GM12865 (cell line): ENCODE results near the gene OPCML.

ENCODE experiments used
- DNase-seq: peaks from one replicate; pipeline ENCODE4 v3.0.0; 2010; ENCODE audit warnings: low read depth
- H3K4me3 ChIP-seq: 2 replicates; pipeline ENCODE4 v1.5.1; 2011; ENCODE audit warnings: mild to moderate bottlenecking, low read depth, low read length, control low read depth
- CTCF ChIP-seq: IDR thresholded peaks from 2 replicates; pipeline ENCODE4 v1.5.1; 2011; ENCODE audit warnings: low read length, control low read depth, low read depth, inconsistent platforms; ENCODE audit not compliant: insufficient read depth; ENCODE audit errors: missing control alignments

OPCML gene

GRCh38 chr11:133234883-133235282 lies 297.4 kb downstream of the OPCML start:
- DNase-seq = no peak
- no peak for TF ChIP-seq CTCF
- H3K4me3 ChIP-seq = no peak overlapping the region

- no peak overlapping the region for H3K4me3 ChIP-seq
- TF ChIP-seq CTCF = no peak
- no peak for DNase-seq
Observed at GRCh38 chr11:133232665-133233064, 299.6 kb downstream of the OPCML start.

GRCh38 chr11:133230431-133230830 lies 301.9 kb downstream of the OPCML start:
- no peak for DNase-seq
- H3K4me3 ChIP-seq = no peak overlapping the region
- no peak for TF ChIP-seq CTCF

GRCh38 chr11:133228471-133229329 lies 303.6 kb downstream of the OPCML start:
- no peak overlapping the region for H3K4me3 ChIP-seq
- no peak for TF ChIP-seq CTCF
- no peak for DNase-seq

GRCh38 chr11:133227632-133228111 lies 304.6 kb downstream of the OPCML start:
- no peak for DNase-seq
- H3K4me3 ChIP-seq = no peak overlapping the region
- TF ChIP-seq CTCF = no peak

- no peak overlapping the region for H3K4me3 ChIP-seq
- no peak for DNase-seq
- no peak for TF ChIP-seq CTCF
Observed at GRCh38 chr11:133224271-133224670, 308.0 kb downstream of the OPCML start.
